HCT116 (cell line): ENCODE data around the gene ZNF322.

ENCODE experiments used
- CTCF ChIP-seq, 3 experiments: fragments of 200-600 bp in 1 of 3; sonication (generic) in 1 of 3; IDR thresholded peaks in 2 of 3; conservative IDR thresholded peaks in 1 of 3; 2 replicates each; pipeline ENCODE4 v1.5.1; 2012 to 2017; ENCODE audit warnings: low read depth in 2 of 3, low read length in 2 of 3, antibody characterized with exemption in 1 of 3, borderline replicate concordance in 1 of 3, control low read depth in 1 of 3, mild to moderate bottlenecking in 1 of 3, mixed read lengths in 1 of 3, mixed run types in 1 of 3, moderate library complexity in 1 of 3; ENCODE audit not compliant: insufficient read depth in 1 of 3
- POLR2A ChIP-seq: IDR thresholded peaks from 2 replicates; pipeline ENCODE4 v1.7.0; 2011; ENCODE audit warnings: borderline replicate concordance; ENCODE audit not compliant: insufficient read depth, insufficient read length; ENCODE audit errors: extremely low read depth
- RAD21 ChIP-seq: IDR thresholded peaks from 2 replicates; pipeline ENCODE4 v1.6.1; 2012; ENCODE audit warnings: low read depth, mild to moderate bottlenecking
- REST ChIP-seq: IDR thresholded peaks from 2 replicates; pipeline ENCODE4 v1.6.1; 2012; ENCODE audit warnings: low read depth

GRCh38 chr6:26659042-26659999, at the start of gene ZNF322:
- TF ChIP-seq POLR2A (peak; percentile 50), RAD21 (no peak), CTCF (IDR thresholded peaks at IDR 0.05 in 2 of 3, conservative IDR thresholded peaks at IDR 0.05 in 1 of 3; ENCODE audit: borderline replicate concordance in 1 of 3, insufficient read depth in 1 of 3, low read depth in 2 of 3, low read length in 2 of 3) (no peak), REST (no peak)
